ENCODE measurements around the gene CACFD1. TPM values are rescaled to one million over a fixed set of nuclear protein-coding genes. Genes with fewer than 3 reads are reported as not detected.
A peak's percentile ranks its signal among the peaks of the same experiment; 100 is the strongest.

The CACFD1 gene
- total and polyA plus RNA-seq, 2 of the 13 experiments (the other 11 are each of a cell fraction or from before 2014, with no cell fraction given): 13.8 to 14.6 TPM

- TF ChIP-seq THAP9 (CRISPR knock-in tag; IDR thresholded peaks at IDR 0.05; ENCODE audit: borderline replicate concordance) (peak; percentile 21; the same call in 1 of the 2 replicates), SRY (CRISPR knock-in tag; IDR thresholded peaks at IDR 0.05) (0 out of 2 replicates have a peak, but pooled peaks have one; percentile 40), ERF (CRISPR knock-in tag; IDR thresholded peaks at IDR 0.05) (peak; percentile 50; the same call in 1 of the 2 replicates), HDAC2 (CRISPR knock-in tag; IDR thresholded peaks at IDR 0.05) (peak; percentile 21; the same call in 1 of the 2 replicates), TFDP1 (CRISPR knock-in tag; IDR thresholded peaks at IDR 0.05; ENCODE audit: borderline replicate concordance) (peak; percentile 65; the same call in 1 of the 2 replicates), ZNF333 (CRISPR knock-in tag; IDR thresholded peaks at IDR 0.05; ENCODE audit: borderline replicate concordance) (peak; percentile 51), ZNF121 (CRISPR knock-in tag; IDR thresholded peaks at IDR 0.05) (no peak), ZNF83 (CRISPR knock-in tag; IDR thresholded peaks at IDR 0.05; ENCODE audit: borderline replicate concordance) (no peak), MBD4 (IDR thresholded peaks at IDR 0.05; ENCODE audit: borderline replicate concordance, low read length) (no peak), ELF1 (CRISPR knock-in tag; IDR thresholded peaks at IDR 0.05) (no peak), ISX (CRISPR knock-in tag; conservative IDR thresholded peaks at IDR 0.05) (no peak), GLMP (CRISPR knock-in tag; IDR thresholded peaks at IDR 0.05; ENCODE audit: borderline replicate concordance) (no peak), SKIL (CRISPR knock-in tag; IDR thresholded peaks at IDR 0.05; ENCODE audit: borderline replicate concordance) (0 out of 2 replicates have a peak, but pooled peaks have one; percentile 40), PREB (CRISPR knock-in tag; IDR thresholded peaks at IDR 0.05) (no peak), ZBTB10 (CRISPR knock-in tag; IDR thresholded peaks at IDR 0.05; ENCODE audit: borderline replicate concordance) (no peak; the same call in 1 of the 2 replicates)
These were observed 19.3 kb downstream of the CACFD1 start, which contains the start of gene SLC2A6 (continued) for GRCh38 chr9:133478851-133479711.

All from HepG2 (cell line).